Measurements from ENCODE around the gene OR4D5.

The OR4D5 gene

GRCh38 chr11:123973816-123974215 lies 34.4 kb downstream of the OR4D5 start:
- H3K79me2 ChIP-seq (ENCODE audit: low read length): no peaks in the 10 kb centered on the region
- H2AFZ ChIP-seq (ENCODE audit: low read length): no peak overlapping the region
- no peaks in the 10 kb centered on the region for H3K27me3 ChIP-seq (replicated peaks; ENCODE audit: insufficient read depth, low read length)
- no peaks in the 10 kb centered on the region for H3K4me1 ChIP-seq (ENCODE audit: low read length)
- no peaks in the 10 kb centered on the region for H3K9me3 ChIP-seq (replicated peaks; ENCODE audit: insufficient read depth, low read length)
- no peak overlapping the region for H3K27ac ChIP-seq (ENCODE audit: low read length)
- H3K9ac ChIP-seq (ENCODE audit: low read length): no peak overlapping the region
- H3F3A ChIP-seq (ENCODE audit: insufficient read depth, low read length): no peaks in the 10 kb centered on the region
- no peaks in the 10 kb centered on the region for H4K20me1 ChIP-seq (ENCODE audit: insufficient read depth, low read length)
- no peak overlapping the region for H3K4me3 ChIP-seq (ENCODE audit: low read length)
- TF ChIP-seq EZH2phosphoT487 (IDR thresholded peaks at IDR 0.05; ENCODE audit: low read length): no peak
- TF ChIP-seq, protein P1, sequence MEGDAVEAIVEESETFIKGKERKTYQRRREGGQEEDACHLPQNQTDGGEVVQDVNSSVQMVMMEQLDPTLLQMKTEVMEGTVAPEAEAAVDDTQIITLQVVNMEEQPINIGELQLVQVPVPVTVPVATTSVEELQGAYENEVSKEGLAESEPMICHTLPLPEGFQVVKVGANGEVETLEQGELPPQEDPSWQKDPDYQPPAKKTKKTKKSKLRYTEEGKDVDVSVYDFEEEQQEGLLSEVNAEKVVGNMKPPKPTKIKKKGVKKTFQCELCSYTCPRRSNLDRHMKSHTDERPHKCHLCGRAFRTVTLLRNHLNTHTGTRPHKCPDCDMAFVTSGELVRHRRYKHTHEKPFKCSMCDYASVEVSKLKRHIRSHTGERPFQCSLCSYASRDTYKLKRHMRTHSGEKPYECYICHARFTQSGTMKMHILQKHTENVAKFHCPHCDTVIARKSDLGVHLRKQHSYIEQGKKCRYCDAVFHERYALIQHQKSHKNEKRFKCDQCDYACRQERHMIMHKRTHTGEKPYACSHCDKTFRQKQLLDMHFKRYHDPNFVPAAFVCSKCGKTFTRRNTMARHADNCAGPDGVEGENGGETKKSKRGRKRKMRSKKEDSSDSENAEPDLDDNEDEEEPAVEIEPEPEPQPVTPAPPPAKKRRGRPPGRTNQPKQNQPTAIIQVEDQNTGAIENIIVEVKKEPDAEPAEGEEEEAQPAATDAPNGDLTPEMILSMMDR (IDR thresholded peaks at IDR 0.05; ENCODE audit: low read length): no peak
- TF ChIP-seq EZH2 (optimal IDR thresholded peaks at IDR 0.05; ENCODE audit: low read depth, low read length): no peak
- DNase-seq: no peak
- H3K4me2 ChIP-seq (ENCODE audit: low read depth, low read length): no peak overlapping the region
- no peaks in the 10 kb centered on the region for H3K9me2 ChIP-seq (replicated peaks; ENCODE audit: insufficient read depth, low read length)
- H3K36me3 ChIP-seq (replicated peaks; ENCODE audit: insufficient read depth, low read length): no peaks in the 10 kb centered on the region

DNA sequence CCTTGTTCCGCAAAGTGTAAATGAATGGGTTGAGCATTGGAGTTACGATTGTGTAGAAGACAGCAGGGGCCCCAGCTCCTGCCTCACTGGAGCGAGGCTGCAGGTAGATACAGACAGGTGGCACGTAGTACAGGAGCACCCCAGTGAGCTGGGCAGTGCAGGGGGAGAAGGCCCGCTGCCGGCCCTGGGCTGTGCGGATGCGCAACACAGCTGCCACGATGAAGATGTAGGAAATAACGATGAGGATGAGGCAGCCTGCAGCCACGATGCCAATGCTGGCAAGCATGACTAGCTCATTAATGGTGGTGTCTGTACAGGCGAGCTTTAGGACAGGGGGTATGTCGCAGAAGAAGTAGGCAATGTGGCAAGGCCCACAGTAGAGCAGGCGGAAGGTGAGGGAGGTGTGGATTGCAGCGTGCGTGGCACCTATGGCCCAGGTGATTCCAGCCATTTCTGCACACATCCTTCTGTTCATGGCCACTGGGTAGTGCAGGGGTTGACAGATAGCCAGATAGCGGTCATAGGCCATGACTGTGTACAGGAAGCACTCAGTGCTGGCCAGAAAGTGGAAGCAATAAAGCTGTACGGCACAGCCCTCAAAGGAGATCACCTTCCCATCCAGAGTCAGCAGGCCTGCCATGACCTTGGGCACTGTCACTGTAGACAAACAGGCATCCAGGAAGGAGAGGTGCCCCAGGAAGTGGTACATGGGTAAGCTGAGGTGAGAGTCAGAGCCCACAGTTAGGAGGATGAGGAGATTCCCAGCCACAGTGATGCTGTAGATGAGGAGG lies 37.5 kb downstream of the OR4D5 start:
- no peaks in the 10 kb centered on the region for H3K36me3 ChIP-seq (replicated peaks; ENCODE audit: insufficient read depth, low read length)
- H3K79me2 ChIP-seq (ENCODE audit: low read length): no peaks in the 10 kb centered on the region
- H3K4me3 ChIP-seq (ENCODE audit: low read length): no peak overlapping the region
- H2AFZ ChIP-seq (ENCODE audit: low read length): no peak overlapping the region
- no peak overlapping the region for H3K4me2 ChIP-seq (ENCODE audit: low read depth, low read length)
- H3F3A ChIP-seq (ENCODE audit: insufficient read depth, low read length): no peaks in the 10 kb centered on the region
- H3K4me1 ChIP-seq (ENCODE audit: low read length): no peaks in the 10 kb centered on the region
- no peaks in the 10 kb centered on the region for H3K27me3 ChIP-seq (replicated peaks; ENCODE audit: insufficient read depth, low read length)
- no peaks in the 10 kb centered on the region for H4K20me1 ChIP-seq (ENCODE audit: insufficient read depth, low read length)
- H3K27ac ChIP-seq (ENCODE audit: low read length): no peak overlapping the region
- TF ChIP-seq, protein P1 (IDR thresholded peaks at IDR 0.05; ENCODE audit: low read length): no peak
- TF ChIP-seq EZH2 (optimal IDR thresholded peaks at IDR 0.05; ENCODE audit: low read depth, low read length) (no peak), EZH2phosphoT487 (IDR thresholded peaks at IDR 0.05; ENCODE audit: low read length) (no peak)
- H3K9ac ChIP-seq (ENCODE audit: low read length): no peak overlapping the region
- DNase-seq: no peak
- H3K9me2 ChIP-seq (replicated peaks; ENCODE audit: insufficient read depth, low read length): no peaks in the 10 kb centered on the region
- H3K9me3 ChIP-seq (replicated peaks; ENCODE audit: insufficient read depth, low read length): no peaks in the 10 kb centered on the region

DNA sequence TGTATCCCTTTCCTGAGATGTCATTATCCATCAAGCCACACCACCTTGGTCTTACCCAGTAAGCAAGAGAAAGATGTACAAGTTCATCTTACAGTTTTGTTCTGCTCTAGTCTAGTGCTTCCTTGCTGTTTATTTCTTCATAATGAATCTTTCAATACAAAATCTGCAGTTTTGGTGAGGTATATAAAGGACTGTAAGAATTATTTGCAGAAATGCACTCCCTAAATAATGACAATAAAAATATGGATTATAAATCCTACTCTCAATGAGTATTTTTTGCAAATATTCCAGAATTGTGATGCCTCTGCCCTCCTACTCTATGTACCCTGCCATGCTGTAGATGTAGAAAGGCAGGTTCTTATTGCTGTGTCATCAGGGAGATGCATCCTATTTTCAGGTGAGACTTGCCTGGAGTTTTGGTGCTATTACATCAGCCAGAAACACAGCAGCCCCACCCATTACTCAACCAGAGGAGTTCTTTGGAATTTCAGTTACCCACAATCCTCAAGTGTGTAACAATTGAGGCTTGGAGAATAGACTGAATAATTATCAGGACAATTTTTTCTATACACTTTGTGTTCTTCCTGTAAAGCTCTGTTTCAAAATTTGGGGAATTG lies 38.4 kb downstream of the OR4D5 start, which contains the start of gene OR10S1:
OR10S1 (minus strand) TSS at position 51 of the 617 bp plus-strand sequence. CDS start 117 bp downstream, outside the sequence.
- DNase-seq: no peak
- Histone ChIP-seq H3K27ac (ENCODE audit: low read length) (no peak within 1 kb of the TSS), H3K4me2 (ENCODE audit: low read depth, low read length) (no peak within 1 kb of the TSS), H3K27me3 (replicated peaks; ENCODE audit: insufficient read depth, low read length) (no peaks in the 10 kb centered on the region), H4K20me1 (ENCODE audit: insufficient read depth, low read length) (no peaks in the 10 kb centered on the region), H3K9me3 (replicated peaks; ENCODE audit: insufficient read depth, low read length) (no peaks in the 10 kb centered on the region), H3K79me2 (ENCODE audit: low read length) (no peaks in the 10 kb centered on the region), H3K4me1 (ENCODE audit: low read length) (no peaks in the 10 kb centered on the region), H3K9me2 (replicated peaks; ENCODE audit: insufficient read depth, low read length) (no peaks in the 10 kb centered on the region), H3K36me3 (replicated peaks; ENCODE audit: insufficient read depth, low read length) (no peaks in the 10 kb centered on the region), H3K9ac (ENCODE audit: low read length) (no peak within 1 kb of the TSS), H2AFZ (ENCODE audit: low read length) (no peak within 1 kb of the TSS), H3F3A (ENCODE audit: insufficient read depth, low read length) (no peaks in the 10 kb centered on the region), H3K4me3 (ENCODE audit: low read length) (no peak within 1 kb of the TSS)
- TF ChIP-seq, protein P1 (IDR thresholded peaks at IDR 0.05; ENCODE audit: low read length): no peak
- TF ChIP-seq EZH2 (optimal IDR thresholded peaks at IDR 0.05; ENCODE audit: low read depth, low read length) (no peak), EZH2phosphoT487 (IDR thresholded peaks at IDR 0.05; ENCODE audit: low read length) (no peak)
